Parathyroid adenoma (tissue), 2 donors: ENCODE measurements around the gene FHOD3.

ENCODE experiments used
- H2AFZ ChIP-seq: fragments of 300-600 bp; sonication (generic); one replicate; pipeline ENCODE4 v1.7.0; 2017; ENCODE audit warnings: antibody characterized with exemption, mild to moderate bottlenecking
- H3K27ac ChIP-seq: fragments of 300-600 bp; sonication (generic); one replicate; pipeline ENCODE4 v1.7.0; 2017
- H3K27me3 ChIP-seq: fragments of 300-600 bp; sonication (generic); one replicate; pipeline ENCODE4 v1.7.0; 2017; ENCODE audit warnings: low read length; ENCODE audit not compliant: control insufficient read depth, insufficient read depth
- H3K36me3 ChIP-seq: fragments of 300-600 bp; sonication (generic); one replicate; pipeline ENCODE4 v1.7.0; 2017; ENCODE audit warnings: low read length; ENCODE audit not compliant: control insufficient read depth, insufficient read depth
- H3K4me1 ChIP-seq: fragments of 300-600 bp; sonication (generic); one replicate; pipeline ENCODE4 v1.7.0; 2017; ENCODE audit warnings: control low read depth
- H3K4me2 ChIP-seq: fragments of 300-600 bp; sonication (generic); one replicate; pipeline ENCODE4 v1.7.0; 2017; ENCODE audit warnings: low read length
- H3K4me3 ChIP-seq: fragments of 300-600 bp; sonication (generic); one replicate; pipeline ENCODE4 v1.7.0; 2017; ENCODE audit warnings: low read depth, low read length
- H3K79me2 ChIP-seq: fragments of 300-600 bp; sonication (generic); one replicate; pipeline ENCODE4 v1.7.0; 2017; ENCODE audit warnings: control low read depth
- H3K9ac ChIP-seq: fragments of 300-600 bp; sonication (generic); one replicate; pipeline ENCODE4 v1.7.0; 2017; ENCODE audit warnings: mild to moderate bottlenecking
- H3K9me3 ChIP-seq: fragments of 300-600 bp; sonication (generic); one replicate; pipeline ENCODE4 v1.7.0; 2017; ENCODE audit warnings: low read length; ENCODE audit not compliant: control insufficient read depth
- CTCF ChIP-seq: fragments of 300-600 bp; sonication (generic); IDR thresholded peaks from one replicate; pipeline ENCODE4 v1.7.0; 2017; ENCODE audit warnings: antibody characterized with exemption, mild to moderate bottlenecking
- donor health status: primary hyperparathyroidism.

Gene FHOD3

DNA sequence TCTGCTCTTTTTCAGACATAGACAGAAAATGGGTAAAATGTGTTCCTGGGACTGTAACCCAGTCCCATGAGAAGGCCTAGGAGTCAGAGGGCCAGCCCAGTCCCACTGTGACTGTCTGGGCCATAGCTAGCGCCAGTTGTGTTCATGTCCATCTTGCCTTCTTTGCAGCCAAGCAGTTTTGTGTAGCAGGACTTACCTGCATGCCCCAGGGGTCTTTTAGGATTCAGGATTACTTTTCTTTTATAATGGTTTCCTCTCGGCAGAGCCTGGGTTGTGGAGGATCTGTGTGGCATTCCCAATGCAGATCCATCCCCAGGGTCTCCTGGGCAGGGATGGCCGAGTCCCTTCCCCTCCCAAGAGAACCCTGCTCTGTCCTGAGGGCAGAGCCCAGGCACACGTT is 90.8 kb downstream of the FHOD3 start:
- no peak for TF ChIP-seq CTCF
- Histone ChIP-seq H3K9me3 (no peaks in the 10 kb centered on the region), H3K36me3 (no peaks in the 10 kb centered on the region), H3K4me3 (no peak overlapping the region), H3K4me2 (no peak overlapping the region), H3K27me3 (no peaks in the 10 kb centered on the region), H2AFZ (no peak overlapping the region), H3K27ac (no peak overlapping the region), H3K4me1 (no peaks in the 10 kb centered on the region), H3K79me2 (no peaks in the 10 kb centered on the region), H3K9ac (no peak overlapping the region)

GRCh38 chr18:36389027-36389426 is 91.5 kb downstream of the FHOD3 start:
- Histone ChIP-seq H3K27ac (no peak overlapping the region), H2AFZ (no peak overlapping the region), H3K27me3 (no peaks in the 10 kb centered on the region), H3K9me3 (no peaks in the 10 kb centered on the region), H3K4me2 (no peak overlapping the region), H3K4me1 (no peaks in the 10 kb centered on the region), H3K4me3 (no peak overlapping the region), H3K36me3 (no peaks in the 10 kb centered on the region), H3K9ac (no peak overlapping the region), H3K79me2 (no peaks in the 10 kb centered on the region)
- no peak for TF ChIP-seq CTCF

DNA sequence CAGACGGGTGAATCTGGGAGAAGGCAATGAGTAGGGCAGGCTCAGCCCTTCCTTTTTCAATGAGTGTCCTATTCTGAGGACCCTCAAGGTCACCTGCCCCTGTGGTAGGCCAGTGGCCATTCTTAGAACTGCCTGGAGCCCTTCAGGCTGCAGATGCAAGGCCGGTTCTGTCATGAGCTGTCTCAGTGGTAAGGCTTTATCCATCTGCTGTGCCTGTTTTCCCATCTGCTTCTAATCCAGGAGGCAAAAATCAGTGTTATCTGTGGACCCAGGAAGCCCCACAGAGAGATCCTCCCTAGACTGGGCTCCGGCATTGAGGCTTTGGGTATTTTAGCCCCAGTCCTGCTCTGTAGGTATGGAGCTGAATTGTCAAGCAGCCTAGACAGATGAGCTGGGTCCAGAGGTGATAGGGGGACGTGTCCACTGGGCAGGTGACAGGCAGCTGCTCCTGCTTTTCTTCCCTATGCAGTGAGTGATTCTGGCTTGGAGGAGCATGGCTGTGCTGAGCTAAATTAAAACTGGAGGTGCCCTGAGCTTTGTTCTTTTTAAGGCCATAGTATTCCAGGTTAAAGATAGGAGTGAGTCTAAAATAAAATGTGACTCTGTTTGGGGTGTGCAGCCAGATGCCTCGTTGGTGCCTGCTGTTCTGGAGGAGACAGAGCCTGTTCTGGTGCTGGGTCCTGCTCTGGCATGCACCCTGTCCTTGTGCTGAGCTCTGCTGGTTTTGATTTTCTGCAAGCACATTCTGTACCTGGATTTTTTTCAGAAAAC is 92.5 kb downstream of the FHOD3 start:
- Histone ChIP-seq H3K4me1 (no peaks in the 10 kb centered on the region), H3K27me3 (no peaks in the 10 kb centered on the region), H3K9me3 (no peaks in the 10 kb centered on the region), H3K79me2 (no peaks in the 10 kb centered on the region), H3K36me3 (no peaks in the 10 kb centered on the region), H3K27ac (no peak overlapping the region), H3K9ac (no peak overlapping the region), H3K4me3 (no peak overlapping the region), H3K4me2 (no peak overlapping the region), H2AFZ (no peak overlapping the region)
- no peak for TF ChIP-seq CTCF

GRCh38 chr18:36391426-36392145 is 94.1 kb downstream of the FHOD3 start:
- no peak for TF ChIP-seq CTCF
- H3K27me3 ChIP-seq: no peaks in the 10 kb centered on the region
- H3K9me3 ChIP-seq: peaks cover 4% of the 10 kb centered on the region
- H3K4me2 ChIP-seq: no peak overlapping the region
- no peaks in the 10 kb centered on the region for H3K4me1 ChIP-seq
- no peak overlapping the region for H3K27ac ChIP-seq
- H2AFZ ChIP-seq: no peak overlapping the region
- no peaks in the 10 kb centered on the region for H3K79me2 ChIP-seq
- H3K4me3 ChIP-seq: no peak overlapping the region
- H3K9ac ChIP-seq: no peak overlapping the region
- no peaks in the 10 kb centered on the region for H3K36me3 ChIP-seq
